WI38 (cell line): ENCODE results near the gene MBD3L5.
"Not testable (repeated sequence)": the region's sequence is repeated elsewhere in the genome, so short reads cannot be mapped to it uniquely, and the experiment has no call there.

Experiments
- H3K4me3 ChIP-seq: 2 replicates; pipeline ENCODE4 v1.5.1; 2011; ENCODE audit warnings: low read depth, mild to moderate bottlenecking, control low read depth, low read length
- CTCF ChIP-seq: IDR thresholded peaks from 2 replicates; pipeline ENCODE4 v1.5.1; 2012; ENCODE audit warnings: low read depth, mild to moderate bottlenecking, control low read depth, low read length

Gene MBD3L5

GRCh38 chr19:7018828-7019227, 11.6 kb upstream of the MBD3L5 start:
- no peak overlapping the region for H3K4me3 ChIP-seq
- no peak for TF ChIP-seq CTCF

GRCh38 chr19:7021331-7021730, 9.0 kb upstream of the MBD3L5 start, which contains the start of gene MBD3L2B:
Gene MBD3L2B, minus strand, starts transcription at chr19:7021431. Its CDS starts 34 bp downstream, at chr19:7021397.
- H3K4me3 ChIP-seq: not testable (repeated sequence)

- H3K4me3 ChIP-seq: not testable (repeated sequence)
Observed at GRCh38 chr19:7028790-7029189, 1.6 kb upstream of the MBD3L5 start.

- H3K4me3 ChIP-seq: not testable (repeated sequence)
Observed at GRCh38 chr19:7040079-7040478, 9.7 kb downstream of the MBD3L5 start, which contains the start of gene MBD3L4. Gene MBD3L4, minus strand, starts transcription at chr19:7040179. Its CDS starts 35 bp downstream, at chr19:7040144.

- not testable (repeated sequence) for H3K4me3 ChIP-seq
Observed at GRCh38 chr19:7041563-7041962, 11.2 kb downstream of the MBD3L5 start.

GRCh38 chr19:7049021-7049420, 18.6 kb downstream of the MBD3L5 start, which contains the start of gene MBD3L2:
Gene MBD3L2, plus strand, starts transcription at chr19:7049321. Its CDS starts 53 bp downstream, at chr19:7049374.
- not testable (repeated sequence) for H3K4me3 ChIP-seq

GRCh38 chr19:7051421-7051820, 21.0 kb downstream of the MBD3L5 start:
- not testable (repeated sequence) for H3K4me3 ChIP-seq

- H3K4me3 ChIP-seq: not testable (repeated sequence)
Observed at GRCh38 chr19:7052896-7053295, 22.5 kb downstream of the MBD3L5 start.

- not testable (repeated sequence) for H3K4me3 ChIP-seq
Observed at GRCh38 chr19:7054635-7055368, 24.4 kb downstream of the MBD3L5 start.

GRCh38 chr19:7055679-7056078, 25.3 kb downstream of the MBD3L5 start:
- H3K4me3 ChIP-seq: not testable (repeated sequence)

- H3K4me3 ChIP-seq: not testable (repeated sequence)
Observed at GRCh38 chr19:7056371-7056770, 26.0 kb downstream of the MBD3L5 start.

- H3K4me3 ChIP-seq: not testable (repeated sequence)
Observed at GRCh38 chr19:7058576-7058975, 28.2 kb downstream of the MBD3L5 start, which contains the start of gene MBD3L3. Gene MBD3L3, minus strand, starts transcription at chr19:7058676. Its CDS starts 71 bp downstream, at chr19:7058605.

GRCh38 chr19:7059977-7060376, 29.6 kb downstream of the MBD3L5 start:
- not testable (repeated sequence) for H3K4me3 ChIP-seq

- TF ChIP-seq CTCF: no peak
- H3K4me3 ChIP-seq: no peak overlapping the region
Observed at GRCh38 chr19:7063339-7063738, 33.0 kb downstream of the MBD3L5 start.
